Measurements from ENCODE around the gene TMEM128.

GRCh38 chr4:4227510-4228355 lies 20.3 kb downstream of the TMEM128 start:
- TF ChIP-seq, protein P1, sequence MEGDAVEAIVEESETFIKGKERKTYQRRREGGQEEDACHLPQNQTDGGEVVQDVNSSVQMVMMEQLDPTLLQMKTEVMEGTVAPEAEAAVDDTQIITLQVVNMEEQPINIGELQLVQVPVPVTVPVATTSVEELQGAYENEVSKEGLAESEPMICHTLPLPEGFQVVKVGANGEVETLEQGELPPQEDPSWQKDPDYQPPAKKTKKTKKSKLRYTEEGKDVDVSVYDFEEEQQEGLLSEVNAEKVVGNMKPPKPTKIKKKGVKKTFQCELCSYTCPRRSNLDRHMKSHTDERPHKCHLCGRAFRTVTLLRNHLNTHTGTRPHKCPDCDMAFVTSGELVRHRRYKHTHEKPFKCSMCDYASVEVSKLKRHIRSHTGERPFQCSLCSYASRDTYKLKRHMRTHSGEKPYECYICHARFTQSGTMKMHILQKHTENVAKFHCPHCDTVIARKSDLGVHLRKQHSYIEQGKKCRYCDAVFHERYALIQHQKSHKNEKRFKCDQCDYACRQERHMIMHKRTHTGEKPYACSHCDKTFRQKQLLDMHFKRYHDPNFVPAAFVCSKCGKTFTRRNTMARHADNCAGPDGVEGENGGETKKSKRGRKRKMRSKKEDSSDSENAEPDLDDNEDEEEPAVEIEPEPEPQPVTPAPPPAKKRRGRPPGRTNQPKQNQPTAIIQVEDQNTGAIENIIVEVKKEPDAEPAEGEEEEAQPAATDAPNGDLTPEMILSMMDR (IDR thresholded peaks at IDR 0.05): no peak
- TF ChIP-seq POLR2A (IDR thresholded peaks at IDR 0.05): no peak
- no peak for TF ChIP-seq POLR2AphosphoS5 (IDR thresholded peaks at IDR 0.05)
